DOHH2 (cell line): Measurements from ENCODE around the gene OGFOD1.

Experiments
- H3F3A ChIP-seq: fragments of 200-600 bp; sonication (generic), shearing (Covaris generic); 2 replicates; pipeline ENCODE4 v1.6.0; 2016; ENCODE audit warnings: antibody characterized with exemption, mild to moderate bottlenecking; ENCODE audit not compliant: control insufficient read depth, insufficient read depth
- H3K27ac ChIP-seq: fragments of 200-600 bp; sonication (generic); 2 replicates; pipeline ENCODE4 v1.5.1; 2014; ENCODE audit warnings: low read depth, mild to moderate bottlenecking, low read length, moderate library complexity
- H3K27me3 ChIP-seq: fragments of 200-600 bp; sonication (generic); 2 replicates; pipeline ENCODE4 v1.6.1; 2014; ENCODE audit warnings: mild to moderate bottlenecking, low read length, mixed read lengths; ENCODE audit not compliant: control insufficient read depth
- H3K36me3 ChIP-seq: fragments of 200-600 bp; sonication (generic); 2 replicates; pipeline ENCODE4 v1.6.1; 2014; ENCODE audit warnings: mild to moderate bottlenecking, low read length, moderate library complexity, mixed read lengths; ENCODE audit not compliant: control insufficient read depth
- H3K4me1 ChIP-seq: fragments of 200-600 bp; sonication (generic); 2 replicates; pipeline ENCODE4 v1.6.1; 2014; ENCODE audit warnings: mild to moderate bottlenecking, low read length, mixed read lengths; ENCODE audit not compliant: control insufficient read depth
- H3K4me2 ChIP-seq: fragments of 200-600 bp; sonication (generic); 2 replicates; pipeline ENCODE4 v1.6.0; 2014; ENCODE audit warnings: mild to moderate bottlenecking, low read length, moderate library complexity
- H3K4me3 ChIP-seq: fragments of 200-600 bp; sonication (generic); 2 replicates; pipeline ENCODE4 v1.5.1; 2014; ENCODE audit warnings: mild to moderate bottlenecking, low read length, mixed read lengths
- H3K79me2 ChIP-seq: fragments of 200-600 bp; sonication (generic); 2 replicates; pipeline ENCODE4 v1.6.1; 2014; ENCODE audit warnings: mild to moderate bottlenecking, low read length, mixed read lengths; ENCODE audit not compliant: control insufficient read depth
- H3K9me2 ChIP-seq: fragments of 200-600 bp; sonication (generic); replicated peaks from 2 replicates; pipeline ENCODE4 v1.6.1; 2014; ENCODE audit warnings: mild to moderate bottlenecking, low read length, mixed read lengths; ENCODE audit not compliant: control insufficient read depth
- H3K9me3 ChIP-seq: fragments of 200-600 bp; sonication (generic); 2 replicates; pipeline ENCODE4 v1.6.1; 2014; ENCODE audit warnings: antibody characterized with exemption, low read length, mixed read lengths; ENCODE audit not compliant: control insufficient read depth, insufficient read depth
- H4K20me1 ChIP-seq: fragments of 200-600 bp; sonication (generic); 2 replicates; pipeline ENCODE4 v1.6.0; 2014; ENCODE audit warnings: low read depth, mild to moderate bottlenecking, antibody characterized with exemption, low read length, moderate library complexity; ENCODE audit not compliant: control insufficient read depth, insufficient read depth
- EZH2phosphoT487 ChIP-seq: fragments of 200-600 bp; sonication (generic); IDR thresholded peaks from 2 replicates; pipeline ENCODE4 v1.6.1; 2017; ENCODE audit warnings: borderline replicate concordance, mild to moderate bottlenecking, antibody characterized with exemption, low read length, moderate library complexity, mixed read lengths
- TF ChIP-seq, protein P1 (sequence below): fragments of 200-600 bp; sonication (generic); IDR thresholded peaks from one replicate; pipeline ENCODE4 v1.5.1; 2014; ENCODE audit warnings: antibody characterized with exemption, mild to moderate bottlenecking, low read depth, low read length; ENCODE audit not compliant: poor library complexity, severe bottlenecking

OGFOD1 gene

DNA sequence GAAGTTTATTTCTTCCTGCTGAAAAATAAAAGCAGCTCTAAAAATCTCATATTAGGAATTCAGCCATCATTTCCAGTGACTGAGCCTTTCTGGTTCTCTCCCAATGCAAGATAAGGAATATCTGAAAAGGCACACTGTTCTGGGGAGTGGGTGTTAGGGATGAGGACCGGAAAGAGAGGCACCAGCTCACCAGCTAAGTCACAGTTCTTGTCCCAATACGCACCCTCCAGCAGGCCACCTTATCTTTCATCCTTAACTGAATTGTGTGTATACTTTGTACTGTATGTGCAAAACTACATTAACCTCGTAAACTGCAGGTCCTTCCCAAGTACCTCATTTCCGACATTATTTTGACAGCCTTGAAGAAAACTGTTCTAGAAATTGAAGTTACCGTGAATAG lies 37.0 kb upstream of the OGFOD1 start:
- H3K9me2 ChIP-seq = no peaks in the 10 kb centered on the region
- H3K4me3 ChIP-seq = no peak overlapping the region
- H3K4me2 ChIP-seq = no peak overlapping the region
- peaks cover 82% of the 10 kb centered on the region for H3K36me3 ChIP-seq
- 0 out of 2 replicates have a peak, but pooled peaks cover 2% of the 10 kb centered on the region for H3F3A ChIP-seq
- no peaks in the 10 kb centered on the region for H3K9me3 ChIP-seq
- TF ChIP-seq, protein P1, sequence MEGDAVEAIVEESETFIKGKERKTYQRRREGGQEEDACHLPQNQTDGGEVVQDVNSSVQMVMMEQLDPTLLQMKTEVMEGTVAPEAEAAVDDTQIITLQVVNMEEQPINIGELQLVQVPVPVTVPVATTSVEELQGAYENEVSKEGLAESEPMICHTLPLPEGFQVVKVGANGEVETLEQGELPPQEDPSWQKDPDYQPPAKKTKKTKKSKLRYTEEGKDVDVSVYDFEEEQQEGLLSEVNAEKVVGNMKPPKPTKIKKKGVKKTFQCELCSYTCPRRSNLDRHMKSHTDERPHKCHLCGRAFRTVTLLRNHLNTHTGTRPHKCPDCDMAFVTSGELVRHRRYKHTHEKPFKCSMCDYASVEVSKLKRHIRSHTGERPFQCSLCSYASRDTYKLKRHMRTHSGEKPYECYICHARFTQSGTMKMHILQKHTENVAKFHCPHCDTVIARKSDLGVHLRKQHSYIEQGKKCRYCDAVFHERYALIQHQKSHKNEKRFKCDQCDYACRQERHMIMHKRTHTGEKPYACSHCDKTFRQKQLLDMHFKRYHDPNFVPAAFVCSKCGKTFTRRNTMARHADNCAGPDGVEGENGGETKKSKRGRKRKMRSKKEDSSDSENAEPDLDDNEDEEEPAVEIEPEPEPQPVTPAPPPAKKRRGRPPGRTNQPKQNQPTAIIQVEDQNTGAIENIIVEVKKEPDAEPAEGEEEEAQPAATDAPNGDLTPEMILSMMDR = no peak
- TF ChIP-seq EZH2phosphoT487 = no peak
- no peaks in the 10 kb centered on the region for H3K27me3 ChIP-seq
- peaks cover 4% of the 10 kb centered on the region; the same call in 1 of the 2 replicates for H4K20me1 ChIP-seq
- peaks cover 98% of the 10 kb centered on the region for H3K79me2 ChIP-seq
- peaks cover 50% of the 10 kb centered on the region for H3K4me1 ChIP-seq
- H3K27ac ChIP-seq = no peak overlapping the region

- Histone ChIP-seq H3K4me2 (peak overlapping the region; percentile 59), H4K20me1 (peaks cover 7% of the 10 kb centered on the region; the same call in 1 of the 2 replicates), H3K9me2 (no peaks in the 10 kb centered on the region), H3K4me1 (peaks cover 65% of the 10 kb centered on the region), H3K4me3 (peak overlapping the region; percentile 34), H3K36me3 (peaks cover 79% of the 10 kb centered on the region), H3K9me3 (no peaks in the 10 kb centered on the region), H3K27ac (peak overlapping the region; percentile 59), H3F3A (peaks cover 14% of the 10 kb centered on the region), H3K79me2 (peaks cover 100% of the 10 kb centered on the region), H3K27me3 (no peaks in the 10 kb centered on the region)
- TF ChIP-seq EZH2phosphoT487 = no peak
- TF ChIP-seq, protein P1 = no peak
Observed at GRCh38 chr16:56415875-56416274, 35.5 kb upstream of the OGFOD1 start.

DNA sequence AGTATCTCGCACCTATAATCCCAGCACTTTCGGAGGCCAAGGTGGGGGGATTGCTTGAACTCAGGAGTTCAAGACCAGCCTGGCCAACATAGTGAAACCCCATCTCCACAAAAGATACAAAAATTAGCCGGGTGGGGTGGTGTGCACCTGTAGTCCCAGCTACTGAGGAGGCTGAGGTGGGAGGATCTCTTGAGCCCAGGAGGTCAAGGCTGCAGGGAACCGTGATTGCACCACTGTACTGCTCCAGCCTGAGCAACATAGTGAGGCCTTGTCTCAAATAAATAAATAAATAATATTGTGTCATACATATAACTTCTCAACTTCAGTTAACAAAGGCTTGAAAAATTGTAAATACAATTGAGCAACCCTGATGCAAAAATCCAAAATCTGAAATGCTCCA lies 34.2 kb upstream of the OGFOD1 start:
- Histone ChIP-seq H3K9me2 (no peaks in the 10 kb centered on the region), H3F3A (peaks cover 26% of the 10 kb centered on the region), H3K27me3 (no peaks in the 10 kb centered on the region), H3K79me2 (peaks cover 92% of the 10 kb centered on the region), H3K9me3 (no peaks in the 10 kb centered on the region), H3K4me2 (peak overlapping the region; percentile 59), H3K36me3 (peaks cover 66% of the 10 kb centered on the region), H3K4me1 (peaks cover 77% of the 10 kb centered on the region), H3K4me3 (peak overlapping the region; percentile 34), H4K20me1 (peaks cover 7% of the 10 kb centered on the region; the same call in 1 of the 2 replicates), H3K27ac (peak overlapping the region; percentile 44)
- TF ChIP-seq, protein P1 = no peak
- no peak for TF ChIP-seq EZH2phosphoT487
